Kidney (tissue), 14 donors: ENCODE results near the gene RARA. TPM values are rescaled to one million over a fixed set of nuclear protein-coding genes. Genes with fewer than 3 reads are reported as not detected.

Experiments
- DNase-seq, 5 donors: peaks; one replicate each; pipeline ENCODE4 v3.0.0-alpha.2; 2013 to 2020
- FAIRE-seq: peaks from 2 replicates; lab custom pipeline; 2012; peaks lifted over from hg19 to GRCh38; lab: Jason Lieb, UNC
- H3K27ac ChIP-seq, 2 donors: one replicate each; pipeline ENCODE4 v1.7.0; 2013; ENCODE audit warnings: low read depth in 2 of 2, low read length in 2 of 2, inconsistent platforms in 1 of 2
- H3K27me3 ChIP-seq: one replicate; pipeline ENCODE4 v1.7.1; 2013; ENCODE audit warnings: low read length, inconsistent platforms; ENCODE audit not compliant: control insufficient read depth, insufficient read depth
- H3K36me3 ChIP-seq, 3 donors: one replicate each; pipeline versions ENCODE4 v1.7.0 to v1.7.1; 2013; ENCODE audit warnings: low read length in 3 of 3, control low read depth in 1 of 3, inconsistent platforms in 1 of 3; ENCODE audit not compliant: insufficient read depth in 3 of 3, control insufficient read depth in 2 of 3
- H3K4me1 ChIP-seq, 3 donors: one replicate each; pipeline versions ENCODE4 v1.7.0 to v1.7.1; 2013; ENCODE audit warnings: low read length in 3 of 3, inconsistent platforms in 1 of 3, low read depth in 1 of 3; ENCODE audit not compliant: control insufficient read depth in 2 of 3, insufficient read depth in 2 of 3
- H3K4me3 ChIP-seq, 3 donors: one replicate each; pipeline versions ENCODE4 v1.7.0 to v1.8.1; 2013; ENCODE audit warnings: low read length in 3 of 3, control low read depth in 1 of 3, inconsistent platforms in 1 of 3
- H3K9ac ChIP-seq, 3 donors: one replicate each; pipeline versions ENCODE4 v1.7.0 to v1.7.1; 2013; ENCODE audit warnings: low read length in 3 of 3, control low read depth in 1 of 3, inconsistent platforms in 1 of 3
- H3K9me3 ChIP-seq, 3 donors: one replicate each; pipeline versions ENCODE4 v1.7.0 to v1.7.1; 2013; ENCODE audit warnings: low read length in 3 of 3, control low read depth in 1 of 3, inconsistent platforms in 1 of 3; ENCODE audit not compliant: control insufficient read depth in 2 of 3, insufficient read depth in 1 of 3
- intact Hi-C: fragments of 100-400 bp; cut with DNase I; formaldehyde crosslinking; loops from one replicate; pipeline ENCODE4 v1.11.1; 2022
- polyA plus RNA-seq: library from polyadenylated mRNA; stranded (reverse); fragments of 350-450 nt; fragmentation: Illumina TruSeq; extraction: RNeasy Lipid Tissue Mini Kit (QIAGEN cat#74804); gene quantifications from one replicate; pipeline ENCODE4 v1.2.3, GENCODE V29; 2014; ENCODE audit warnings: low read depth, low replicate concordance; ENCODE audit not compliant: insufficient read depth
- total RNA-seq: library from RNA; stranded (reverse); fragmentation: NEBNext Ultra II Directional; extraction: Animal tissue kit (Norgen Biotek cat#: 25700); gene quantifications from one replicate; pipeline ENCODE4 v1.2.1, GENCODE V29; 2021
- TF ChIP-seq, protein P1 (sequence below): IDR thresholded peaks from 3 replicates; pipeline ENCODE4 v1.5.1; 2012; ENCODE audit warnings: mild to moderate bottlenecking, moderate library complexity, borderline replicate concordance; ENCODE audit not compliant: insufficient read depth; ENCODE audit errors: extremely low read depth
- donor health status: control.
- donor health status: control.
- donor health status: control.
- donor health status: control.
- donor health status: control.
- donor health status: DM: yes; HTN: yes; CAD: no.
- donor health status: Normal renal cell carcinoma (clear cell type).

The RARA gene
- total and polyA plus RNA-seq, 2 donors from 2014 or later = 22.5 to 45.7 TPM

DNA sequence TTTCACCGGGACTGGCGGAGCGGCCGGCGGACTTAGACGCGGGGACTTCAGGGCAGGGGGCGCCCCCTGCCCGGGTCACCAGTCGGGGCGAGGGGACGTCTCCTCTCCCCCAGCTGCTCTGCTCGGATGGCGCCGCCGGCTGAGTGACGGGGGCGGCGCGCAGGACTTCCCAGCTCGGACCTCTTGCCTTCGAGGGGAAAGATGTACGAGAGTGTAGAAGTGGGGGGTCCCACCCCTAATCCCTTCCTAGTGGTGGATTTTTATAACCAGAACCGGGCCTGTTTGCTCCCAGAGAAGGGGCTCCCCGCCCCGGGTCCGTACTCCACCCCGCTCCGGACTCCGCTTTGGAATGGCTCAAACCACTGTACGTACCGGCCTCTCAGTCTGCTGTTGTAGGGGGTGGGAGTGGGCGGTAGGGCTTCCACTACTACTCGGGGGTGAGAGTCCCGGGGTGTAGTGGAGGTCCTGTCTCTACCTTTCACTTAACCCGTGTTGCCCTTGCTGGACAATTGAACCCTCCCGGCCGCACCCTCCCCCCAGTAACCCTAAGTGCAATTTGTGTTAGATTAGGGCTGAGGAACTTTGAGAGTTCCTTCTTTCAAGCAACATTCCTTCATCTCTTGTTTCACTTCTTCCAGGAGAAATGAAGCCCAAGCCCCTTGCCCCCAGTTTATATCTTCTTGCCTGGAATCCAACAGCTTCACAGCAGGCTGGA lies 33.7 kb downstream of the RARA start:
- Histone ChIP-seq H3K36me3 (no peaks in the 10 kb centered on the region), H3K27ac (peak overlapping the region; percentile 93 to 95), H3K9me3 (no peaks in the 10 kb centered on the region), H3K27me3 (no peaks in the 10 kb centered on the region), H3K9ac (peak overlapping the region; percentile 21 to 98 (median 57)), H3K4me3 (peak overlapping the region; percentile 77 to 91 (median 81)), H3K4me1 (peaks cover 5 to 46% (median 36%) of the 10 kb centered on the region in 3 donors)
- TF ChIP-seq, protein P1, sequence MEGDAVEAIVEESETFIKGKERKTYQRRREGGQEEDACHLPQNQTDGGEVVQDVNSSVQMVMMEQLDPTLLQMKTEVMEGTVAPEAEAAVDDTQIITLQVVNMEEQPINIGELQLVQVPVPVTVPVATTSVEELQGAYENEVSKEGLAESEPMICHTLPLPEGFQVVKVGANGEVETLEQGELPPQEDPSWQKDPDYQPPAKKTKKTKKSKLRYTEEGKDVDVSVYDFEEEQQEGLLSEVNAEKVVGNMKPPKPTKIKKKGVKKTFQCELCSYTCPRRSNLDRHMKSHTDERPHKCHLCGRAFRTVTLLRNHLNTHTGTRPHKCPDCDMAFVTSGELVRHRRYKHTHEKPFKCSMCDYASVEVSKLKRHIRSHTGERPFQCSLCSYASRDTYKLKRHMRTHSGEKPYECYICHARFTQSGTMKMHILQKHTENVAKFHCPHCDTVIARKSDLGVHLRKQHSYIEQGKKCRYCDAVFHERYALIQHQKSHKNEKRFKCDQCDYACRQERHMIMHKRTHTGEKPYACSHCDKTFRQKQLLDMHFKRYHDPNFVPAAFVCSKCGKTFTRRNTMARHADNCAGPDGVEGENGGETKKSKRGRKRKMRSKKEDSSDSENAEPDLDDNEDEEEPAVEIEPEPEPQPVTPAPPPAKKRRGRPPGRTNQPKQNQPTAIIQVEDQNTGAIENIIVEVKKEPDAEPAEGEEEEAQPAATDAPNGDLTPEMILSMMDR = no peak
- DNase-seq (peak in 2 of 5 donors; percentile 45 to 74), FAIRE-seq (no peak)
- intact Hi-C loops = no loop called here

DNA sequence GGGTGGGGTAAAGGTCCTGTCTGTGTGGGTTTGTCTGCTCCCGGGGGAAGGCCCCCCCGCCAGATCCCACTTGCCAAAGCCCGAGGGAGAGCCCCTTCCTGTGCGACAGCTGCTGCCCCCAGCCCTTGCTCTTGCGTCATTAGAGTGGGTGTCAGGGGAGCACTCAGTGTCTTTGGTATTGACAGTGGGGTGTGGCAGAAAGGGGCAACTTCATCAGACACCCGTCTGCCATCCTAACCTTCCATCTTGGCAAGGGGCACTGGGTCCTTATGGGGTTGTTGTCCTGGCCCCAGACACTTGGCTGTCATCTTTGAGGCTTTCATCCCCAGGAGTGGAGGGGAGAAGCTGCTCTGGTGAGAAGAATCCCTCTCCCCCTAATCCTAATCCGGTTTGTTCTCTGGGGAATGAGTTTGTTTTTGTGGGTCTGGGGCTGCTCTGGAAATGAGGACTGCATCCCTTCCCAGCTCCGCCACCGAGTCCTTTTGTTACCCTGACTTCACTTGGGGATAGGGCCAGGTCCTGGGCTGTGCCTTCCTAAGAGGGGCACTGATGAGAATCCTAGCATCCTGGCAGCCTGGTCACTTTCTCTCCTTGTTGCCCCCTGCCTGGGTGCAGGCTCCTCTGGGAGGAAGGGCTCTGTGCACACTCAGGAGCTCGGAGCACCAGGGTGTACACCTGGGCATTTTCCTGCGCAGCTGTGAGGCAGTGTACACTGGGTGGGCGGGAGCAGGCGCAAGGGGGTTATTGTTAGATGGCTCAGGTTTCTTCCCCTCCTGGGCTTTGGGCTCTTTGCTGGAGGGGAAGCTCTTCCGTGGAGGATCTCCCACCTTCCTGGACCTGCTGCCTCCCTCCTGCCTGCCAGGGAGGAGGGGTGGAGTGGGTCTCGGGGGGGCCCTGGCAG lies 34.5 kb downstream of the RARA start:
- intact Hi-C loops = no loop called here
- Histone ChIP-seq H3K4me1 (peaks cover 5 to 54% (median 42%) of the 10 kb centered on the region in 3 donors), H3K27ac (peak overlapping the region; percentile 93 to 95), H3K27me3 (no peaks in the 10 kb centered on the region), H3K9ac (peak overlapping the region; percentile 57 to 98 (median 61)), H3K36me3 (peaks cover 0 to 3% (median 0%) of the 10 kb centered on the region in 3 donors), H3K4me3 (peak overlapping the region; percentile 77 to 91 (median 81)), H3K9me3 (no peaks in the 10 kb centered on the region)
- DNase-seq = peak in 4 of 5 donors; percentile 67 to 78 (median 75)
- FAIRE-seq = no peak
- TF ChIP-seq, protein P1 = no peak

DNA sequence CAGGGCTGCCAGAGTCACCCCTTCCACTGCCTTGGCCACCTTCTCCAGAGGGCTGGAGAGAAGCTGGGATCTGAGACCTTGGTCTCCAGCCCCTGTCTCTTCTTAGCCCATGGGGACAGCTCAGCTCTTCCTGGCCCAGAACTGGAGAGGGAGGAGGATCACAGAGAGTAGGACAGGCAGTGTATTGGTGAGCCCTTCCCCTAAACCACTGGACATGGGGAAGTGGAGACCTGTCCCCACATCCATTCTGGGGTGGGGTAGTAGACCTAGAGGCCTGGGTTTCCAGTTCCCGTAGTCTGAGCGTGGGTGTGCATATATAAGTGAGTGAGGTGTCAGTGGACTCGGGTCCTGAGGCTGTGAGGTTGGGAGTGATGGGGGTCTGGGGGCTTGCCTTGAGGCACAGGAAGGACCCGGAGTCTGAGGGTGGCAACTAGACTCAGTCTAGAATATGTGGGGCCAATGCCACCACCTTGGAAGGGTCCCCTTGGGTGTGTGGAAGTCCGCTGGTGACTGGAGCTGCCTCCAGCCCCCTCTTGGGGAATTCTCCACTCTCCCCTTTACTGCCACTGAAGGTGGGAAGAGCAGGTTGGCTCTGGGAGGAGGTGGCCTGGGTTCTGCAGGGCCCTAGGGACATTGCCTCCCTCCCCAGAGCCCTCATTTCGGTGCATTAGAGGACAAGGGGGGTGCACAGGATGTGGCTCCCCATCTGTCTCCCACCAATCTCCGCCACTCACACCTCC lies 35.6 kb downstream of the RARA start:
- FAIRE-seq (no peak), DNase-seq (peak in 1 of 5 donors; percentile 59)
- peak overlapping the region in 2 of 3 donors; percentile 61 to 98 for H3K9ac ChIP-seq

More for the DNA sequence above, 35.6 kb downstream of the RARA start:
- no peaks in the 10 kb centered on the region for H3K9me3 ChIP-seq
- H3K4me1 ChIP-seq = peaks cover 5 to 60% (median 54%) of the 10 kb centered on the region in 3 donors
- peak overlapping the region; percentile 93 to 95 for H3K27ac ChIP-seq
- H3K36me3 ChIP-seq = peaks cover 0 to 12% (median 2%) of the 10 kb centered on the region in 3 donors
- TF ChIP-seq, protein P1 = no peak
- H3K27me3 ChIP-seq = no peaks in the 10 kb centered on the region
- intact Hi-C loops = no loop called here
- peak overlapping the region; percentile 23 to 91 (median 81) for H3K4me3 ChIP-seq
